ENCODE measurements around the gene PELI2.

GRCh38 chr14:56185992-56186391 is 67.8 kb downstream of the PELI2 start:
- TF ChIP-seq, protein P1, sequence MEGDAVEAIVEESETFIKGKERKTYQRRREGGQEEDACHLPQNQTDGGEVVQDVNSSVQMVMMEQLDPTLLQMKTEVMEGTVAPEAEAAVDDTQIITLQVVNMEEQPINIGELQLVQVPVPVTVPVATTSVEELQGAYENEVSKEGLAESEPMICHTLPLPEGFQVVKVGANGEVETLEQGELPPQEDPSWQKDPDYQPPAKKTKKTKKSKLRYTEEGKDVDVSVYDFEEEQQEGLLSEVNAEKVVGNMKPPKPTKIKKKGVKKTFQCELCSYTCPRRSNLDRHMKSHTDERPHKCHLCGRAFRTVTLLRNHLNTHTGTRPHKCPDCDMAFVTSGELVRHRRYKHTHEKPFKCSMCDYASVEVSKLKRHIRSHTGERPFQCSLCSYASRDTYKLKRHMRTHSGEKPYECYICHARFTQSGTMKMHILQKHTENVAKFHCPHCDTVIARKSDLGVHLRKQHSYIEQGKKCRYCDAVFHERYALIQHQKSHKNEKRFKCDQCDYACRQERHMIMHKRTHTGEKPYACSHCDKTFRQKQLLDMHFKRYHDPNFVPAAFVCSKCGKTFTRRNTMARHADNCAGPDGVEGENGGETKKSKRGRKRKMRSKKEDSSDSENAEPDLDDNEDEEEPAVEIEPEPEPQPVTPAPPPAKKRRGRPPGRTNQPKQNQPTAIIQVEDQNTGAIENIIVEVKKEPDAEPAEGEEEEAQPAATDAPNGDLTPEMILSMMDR (conservative IDR thresholded peaks at IDR 0.05), result no peak
- no peak for TF ChIP-seq EZH2 (IDR thresholded peaks at IDR 0.05; ENCODE audit: low read depth)

All from PC-9 (cell line).